ENCODE measurements around the gene MYO1F.
"Not testable (repeated sequence)": the region's sequence is repeated elsewhere in the genome, so short reads cannot be mapped to it uniquely, and the experiment has no call there.

Gene MYO1F

DNA sequence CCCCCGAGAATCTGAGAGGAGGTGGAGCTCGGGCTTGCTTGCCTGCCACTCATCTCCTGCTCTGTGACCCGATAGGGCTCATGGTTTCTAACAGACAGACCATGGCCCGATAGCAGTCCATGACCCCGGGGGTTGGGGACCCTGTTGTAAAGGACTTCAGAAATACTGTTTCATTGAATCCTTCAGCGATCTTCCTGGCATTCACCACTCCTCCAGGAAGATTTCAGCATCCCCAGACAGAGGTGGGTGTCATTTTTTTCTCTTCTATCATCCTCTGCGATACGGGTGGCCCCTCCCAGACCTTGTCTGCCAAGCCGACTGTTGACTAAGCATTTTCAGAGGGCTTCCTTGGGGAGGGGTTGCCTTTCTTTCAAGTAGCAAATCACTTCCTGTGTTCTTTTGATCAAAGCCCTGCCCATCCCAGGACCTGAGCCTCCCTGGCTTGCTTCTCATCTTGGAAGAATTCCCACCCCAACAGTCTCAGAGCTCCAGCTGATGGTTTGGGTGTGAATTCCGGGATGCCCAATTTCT, 1.7 kb downstream of the MYO1F start:
- Mint-ChIP-seq H3K4me3 (peak overlapping the region; percentile 42), H3K27me3 (ENCODE audit: low read depth, poor library complexity) (peaks cover 13% of the 10 kb centered on the region), H3K36me3 (ENCODE audit: low read depth) (peaks cover 10% of the 10 kb centered on the region), H3K27ac (no peak overlapping the region), H3K9me3 (peaks cover 6% of the 10 kb centered on the region), H3K4me1 (peaks cover 26% of the 10 kb centered on the region)
- TF ChIP-seq, protein P1, sequence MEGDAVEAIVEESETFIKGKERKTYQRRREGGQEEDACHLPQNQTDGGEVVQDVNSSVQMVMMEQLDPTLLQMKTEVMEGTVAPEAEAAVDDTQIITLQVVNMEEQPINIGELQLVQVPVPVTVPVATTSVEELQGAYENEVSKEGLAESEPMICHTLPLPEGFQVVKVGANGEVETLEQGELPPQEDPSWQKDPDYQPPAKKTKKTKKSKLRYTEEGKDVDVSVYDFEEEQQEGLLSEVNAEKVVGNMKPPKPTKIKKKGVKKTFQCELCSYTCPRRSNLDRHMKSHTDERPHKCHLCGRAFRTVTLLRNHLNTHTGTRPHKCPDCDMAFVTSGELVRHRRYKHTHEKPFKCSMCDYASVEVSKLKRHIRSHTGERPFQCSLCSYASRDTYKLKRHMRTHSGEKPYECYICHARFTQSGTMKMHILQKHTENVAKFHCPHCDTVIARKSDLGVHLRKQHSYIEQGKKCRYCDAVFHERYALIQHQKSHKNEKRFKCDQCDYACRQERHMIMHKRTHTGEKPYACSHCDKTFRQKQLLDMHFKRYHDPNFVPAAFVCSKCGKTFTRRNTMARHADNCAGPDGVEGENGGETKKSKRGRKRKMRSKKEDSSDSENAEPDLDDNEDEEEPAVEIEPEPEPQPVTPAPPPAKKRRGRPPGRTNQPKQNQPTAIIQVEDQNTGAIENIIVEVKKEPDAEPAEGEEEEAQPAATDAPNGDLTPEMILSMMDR (IDR thresholded peaks at IDR 0.05): no peak
- DNase-seq: no peak

GRCh38 chr19:8574619-8574922, 2.7 kb downstream of the MYO1F start:
- H3K27ac Mint-ChIP-seq; H3K27me3 Mint-ChIP-seq (ENCODE audit: low read depth, poor library complexity); DNase-seq; H3K36me3 Mint-ChIP-seq (ENCODE audit: low read depth); H3K4me3 Mint-ChIP-seq; H3K9me3 Mint-ChIP-seq: not testable (repeated sequence)
- H3K4me1 Mint-ChIP-seq: peaks cover 26% of the 10 kb centered on the region

DNA sequence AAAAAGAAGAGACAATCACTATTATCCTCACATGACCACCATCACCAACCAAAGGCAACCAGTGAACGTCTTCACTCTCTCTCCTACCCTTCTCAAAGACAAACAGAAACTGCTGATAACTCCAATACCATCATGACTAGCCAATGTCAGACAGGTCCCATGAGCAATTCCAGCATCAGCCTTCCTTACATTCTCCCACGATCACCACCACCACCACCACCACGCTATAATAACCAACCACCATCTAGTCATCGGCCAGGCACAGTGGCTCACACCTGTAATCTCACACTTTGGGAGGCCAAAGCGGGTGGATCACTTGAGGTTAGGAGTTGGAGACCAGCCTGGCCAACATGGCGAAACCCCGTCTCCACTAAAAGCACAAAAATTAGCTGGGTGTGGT, 3.9 kb downstream of the MYO1F start:
- Mint-ChIP-seq H3K4me1 (peaks cover 21% of the 10 kb centered on the region), H3K27ac (no peak overlapping the region), H3K9me3 (peaks cover 6% of the 10 kb centered on the region), H3K27me3 (ENCODE audit: low read depth, poor library complexity) (no peaks in the 10 kb centered on the region), H3K36me3 (ENCODE audit: low read depth) (peaks cover 10% of the 10 kb centered on the region), H3K4me3 (no peak overlapping the region)
- no peak for DNase-seq
- TF ChIP-seq, protein P1 (IDR thresholded peaks at IDR 0.05): no peak

- Mint-ChIP-seq H3K27me3 (ENCODE audit: low read depth, poor library complexity) (no peaks in the 10 kb centered on the region), H3K27ac (no peak overlapping the region), H3K36me3 (ENCODE audit: low read depth) (peaks cover 10% of the 10 kb centered on the region), H3K4me3 (no peak overlapping the region), H3K4me1 (peaks cover 7% of the 10 kb centered on the region), H3K9me3 (peaks cover 6% of the 10 kb centered on the region)
- DNase-seq: no peak
- TF ChIP-seq, protein P1 (IDR thresholded peaks at IDR 0.05): no peak
Observed at GRCh38 chr19:8571006-8571411, 6.2 kb downstream of the MYO1F start.

- peaks cover 10% of the 10 kb centered on the region for H3K36me3 Mint-ChIP-seq (ENCODE audit: low read depth)
- H3K4me1 Mint-ChIP-seq: no peaks in the 10 kb centered on the region
- peaks cover under 1% of the 10 kb centered on the region for H3K27me3 Mint-ChIP-seq (ENCODE audit: low read depth, poor library complexity)
- no peak overlapping the region for H3K27ac Mint-ChIP-seq
- no peak for DNase-seq
- no peak overlapping the region for H3K4me3 Mint-ChIP-seq
- TF ChIP-seq, protein P1 (IDR thresholded peaks at IDR 0.05): no peak
- H3K9me3 Mint-ChIP-seq: peaks cover 5% of the 10 kb centered on the region
Observed at GRCh38 chr19:8569066-8569771, 8.0 kb downstream of the MYO1F start.

DNA sequence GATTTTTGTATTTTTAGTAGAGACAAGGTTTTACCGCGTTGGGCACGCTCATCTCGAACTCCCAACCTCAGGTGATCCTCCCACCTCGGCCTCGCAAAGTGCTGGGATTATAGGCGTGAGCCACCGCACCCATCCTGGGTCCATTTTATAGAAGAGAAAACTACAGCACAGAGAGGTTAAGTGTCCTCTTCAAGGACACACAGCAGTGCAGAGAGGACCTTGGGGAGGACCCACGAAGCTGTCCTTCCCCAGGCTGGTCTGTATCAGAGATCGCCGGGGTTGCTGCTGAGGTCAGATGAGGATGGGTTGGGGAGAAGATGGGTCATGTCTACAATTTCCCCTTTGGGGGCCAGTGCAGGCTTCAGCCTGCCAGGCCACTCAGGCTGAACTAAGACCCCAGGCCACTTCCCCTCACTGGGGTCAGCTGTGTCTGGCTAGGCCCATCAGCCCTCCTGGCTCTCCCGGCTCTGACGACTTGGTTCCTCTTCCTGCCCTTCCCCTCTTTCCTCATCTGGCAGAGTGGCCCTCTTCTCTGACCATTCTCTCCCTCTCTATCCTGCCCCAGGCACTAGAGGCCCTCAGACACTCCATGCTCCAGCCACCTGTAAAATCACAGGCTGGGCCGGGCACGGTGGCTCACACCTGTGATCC, 9.6 kb downstream of the MYO1F start:
- Mint-ChIP-seq H3K9me3 (no peaks in the 10 kb centered on the region), H3K4me1 (no peaks in the 10 kb centered on the region), H3K27ac (no peak overlapping the region), H3K27me3 (ENCODE audit: low read depth, poor library complexity) (peaks cover 3% of the 10 kb centered on the region), H3K4me3 (no peak overlapping the region), H3K36me3 (ENCODE audit: low read depth) (no peaks in the 10 kb centered on the region)
- DNase-seq: no peak
- TF ChIP-seq, protein P1 (IDR thresholded peaks at IDR 0.05): no peak
